SU-DHL-6 (cell line): ENCODE measurements around the gene OAF.

ENCODE experiments used
- H2AFZ ChIP-seq: fragments of 200-600 bp; sonication (generic); 2 replicates; pipeline ENCODE4 v1.6.1; 2014; ENCODE audit warnings: low read depth, mild to moderate bottlenecking, moderate library complexity, mixed read lengths, antibody characterized with exemption, low read length; ENCODE audit not compliant: severe bottlenecking
- H3F3A ChIP-seq: fragments of 200-600 bp; shearing (Covaris generic); 2 replicates; pipeline ENCODE4 v1.6.0; 2016; ENCODE audit warnings: antibody characterized with exemption, mild to moderate bottlenecking; ENCODE audit not compliant: insufficient read depth
- H3K27ac ChIP-seq: fragments of 200-600 bp; sonication (generic); 2 replicates; pipeline ENCODE4 v1.5.1; 2016; ENCODE audit warnings: low read depth, mild to moderate bottlenecking, low read length, moderate library complexity, mixed read lengths
- H3K27me3 ChIP-seq: fragments of 200-600 bp; sonication (generic), shearing (Covaris generic); 2 replicates; pipeline ENCODE4 v1.6.0; 2014; ENCODE audit warnings: mild to moderate bottlenecking, low read length
- H3K36me3 ChIP-seq: fragments of 200-600 bp; sonication (generic); 2 replicates; pipeline ENCODE4 v1.6.1; 2014; ENCODE audit warnings: mild to moderate bottlenecking, low read length, mixed read lengths
- H3K4me2 ChIP-seq: fragments of 300-600, 200-600 bp; shearing (Covaris generic), sonication (generic); 2 replicates; pipeline ENCODE4 v1.6.0; 2014; ENCODE audit warnings: low read length, low read depth, mild to moderate bottlenecking; ENCODE audit not compliant: poor library complexity, severe bottlenecking
- H3K4me3 ChIP-seq: fragments of 200-600 bp; sonication (generic); 2 replicates; pipeline ENCODE4 v1.5.1; 2014; ENCODE audit warnings: antibody characterized with exemption, low read length, mild to moderate bottlenecking, mixed read lengths; ENCODE audit not compliant: insufficient read depth, poor library complexity, severe bottlenecking
- H3K79me2 ChIP-seq: fragments of 200-600 bp; sonication (generic); 2 replicates; pipeline ENCODE4 v1.6.1; 2014; ENCODE audit warnings: mild to moderate bottlenecking, low read length, moderate library complexity; ENCODE audit not compliant: insufficient read depth
- H3K9ac ChIP-seq: fragments of 200-600 bp; sonication (generic); 2 replicates; pipeline ENCODE4 v1.7.0; 2014; ENCODE audit warnings: mild to moderate bottlenecking, low read length
- H3K9me2 ChIP-seq: fragments of 200-600 bp; sonication (generic); replicated peaks from 2 replicates; pipeline ENCODE4 v1.6.1; 2014; ENCODE audit warnings: low read length; ENCODE audit not compliant: insufficient read depth
- H3K9me3 ChIP-seq: fragments of 200-600 bp; sonication (generic); 2 replicates; pipeline ENCODE4 v1.6.1; 2014; ENCODE audit warnings: low read length, mixed read lengths; ENCODE audit not compliant: insufficient read depth
- H4K20me1 ChIP-seq: fragments of 200-600 bp; sonication (generic); 2 replicates; pipeline ENCODE4 v1.6.1; 2014; ENCODE audit warnings: low read depth, mild to moderate bottlenecking, antibody characterized with exemption, low read length, moderate library complexity, mixed read lengths
- EZH2phosphoT487 ChIP-seq: fragments of 200-600 bp; sonication (generic), shearing (Covaris generic); conservative IDR thresholded peaks from 2 replicates; pipeline ENCODE4 v1.6.1; 2018; ENCODE audit warnings: mild to moderate bottlenecking, antibody characterized with exemption, low read length, moderate library complexity, mixed read lengths
- TF ChIP-seq, protein P1 (sequence below): fragments of 200-600 bp; sonication (generic); IDR thresholded peaks from one replicate; pipeline ENCODE4 v1.5.1; 2017; ENCODE audit warnings: antibody characterized with exemption, mild to moderate bottlenecking, low read length, moderate library complexity; ENCODE audit not compliant: insufficient read depth, poor library complexity, severe bottlenecking

OAF gene

GRCh38 chr11:120203626-120204025, 7.2 kb upstream of the OAF start:
- Histone ChIP-seq H3K9me3 (no peaks in the 10 kb centered on the region), H4K20me1 (no peaks in the 10 kb centered on the region), H3K9me2 (no peaks in the 10 kb centered on the region), H3K36me3 (no peaks in the 10 kb centered on the region), H3K27ac (no peak overlapping the region), H3F3A (no peaks in the 10 kb centered on the region), H3K27me3 (no peaks in the 10 kb centered on the region; the same call in 1 of the 2 replicates), H3K79me2 (no peaks in the 10 kb centered on the region), H3K9ac (no peak overlapping the region), H3K4me3 (no peak overlapping the region), H3K4me2 (no peak overlapping the region), H2AFZ (no peak overlapping the region)
- TF ChIP-seq, protein P1, sequence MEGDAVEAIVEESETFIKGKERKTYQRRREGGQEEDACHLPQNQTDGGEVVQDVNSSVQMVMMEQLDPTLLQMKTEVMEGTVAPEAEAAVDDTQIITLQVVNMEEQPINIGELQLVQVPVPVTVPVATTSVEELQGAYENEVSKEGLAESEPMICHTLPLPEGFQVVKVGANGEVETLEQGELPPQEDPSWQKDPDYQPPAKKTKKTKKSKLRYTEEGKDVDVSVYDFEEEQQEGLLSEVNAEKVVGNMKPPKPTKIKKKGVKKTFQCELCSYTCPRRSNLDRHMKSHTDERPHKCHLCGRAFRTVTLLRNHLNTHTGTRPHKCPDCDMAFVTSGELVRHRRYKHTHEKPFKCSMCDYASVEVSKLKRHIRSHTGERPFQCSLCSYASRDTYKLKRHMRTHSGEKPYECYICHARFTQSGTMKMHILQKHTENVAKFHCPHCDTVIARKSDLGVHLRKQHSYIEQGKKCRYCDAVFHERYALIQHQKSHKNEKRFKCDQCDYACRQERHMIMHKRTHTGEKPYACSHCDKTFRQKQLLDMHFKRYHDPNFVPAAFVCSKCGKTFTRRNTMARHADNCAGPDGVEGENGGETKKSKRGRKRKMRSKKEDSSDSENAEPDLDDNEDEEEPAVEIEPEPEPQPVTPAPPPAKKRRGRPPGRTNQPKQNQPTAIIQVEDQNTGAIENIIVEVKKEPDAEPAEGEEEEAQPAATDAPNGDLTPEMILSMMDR = no peak

DNA sequence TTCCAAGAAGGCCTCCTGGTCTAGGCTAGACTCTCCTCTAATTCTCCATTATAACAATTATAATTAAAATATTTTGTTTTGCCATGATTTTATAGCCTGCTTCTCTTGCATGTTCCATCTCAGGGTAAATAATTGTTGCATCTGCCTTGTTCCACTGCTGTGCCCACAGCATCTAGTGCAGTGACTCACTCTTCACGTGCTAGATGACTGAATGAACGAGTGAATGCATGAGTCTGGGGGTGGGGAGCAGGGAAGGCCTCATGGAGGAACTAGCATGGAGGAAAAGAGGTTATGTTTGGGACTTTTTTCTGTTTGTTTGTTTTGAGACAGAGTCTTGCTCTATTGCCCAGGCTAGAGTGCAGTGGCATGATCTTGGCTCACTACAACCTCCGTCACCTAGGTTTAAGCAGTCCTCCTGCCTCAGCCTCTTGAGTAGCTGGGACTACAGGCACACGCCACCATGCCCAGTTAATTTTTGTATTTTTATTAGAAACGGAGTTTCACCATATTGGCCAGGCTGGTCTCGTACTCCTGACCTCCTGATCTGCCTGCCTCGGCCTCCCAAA, 5.2 kb upstream of the OAF start:
- H3F3A ChIP-seq = no peaks in the 10 kb centered on the region
- no peak overlapping the region for H3K4me2 ChIP-seq
- H3K9ac ChIP-seq = no peak overlapping the region
- no peak overlapping the region for H3K27ac ChIP-seq
- no peaks in the 10 kb centered on the region for H4K20me1 ChIP-seq
- H3K9me3 ChIP-seq = no peaks in the 10 kb centered on the region
- H3K4me3 ChIP-seq = no peak overlapping the region
- H3K27me3 ChIP-seq = no peaks in the 10 kb centered on the region; the same call in 1 of the 2 replicates
- H3K9me2 ChIP-seq = no peaks in the 10 kb centered on the region
- no peak for TF ChIP-seq EZH2phosphoT487
- TF ChIP-seq, protein P1 = no peak
- no peaks in the 10 kb centered on the region for H3K36me3 ChIP-seq
- H2AFZ ChIP-seq = no peak overlapping the region
- no peaks in the 10 kb centered on the region for H3K79me2 ChIP-seq

DNA sequence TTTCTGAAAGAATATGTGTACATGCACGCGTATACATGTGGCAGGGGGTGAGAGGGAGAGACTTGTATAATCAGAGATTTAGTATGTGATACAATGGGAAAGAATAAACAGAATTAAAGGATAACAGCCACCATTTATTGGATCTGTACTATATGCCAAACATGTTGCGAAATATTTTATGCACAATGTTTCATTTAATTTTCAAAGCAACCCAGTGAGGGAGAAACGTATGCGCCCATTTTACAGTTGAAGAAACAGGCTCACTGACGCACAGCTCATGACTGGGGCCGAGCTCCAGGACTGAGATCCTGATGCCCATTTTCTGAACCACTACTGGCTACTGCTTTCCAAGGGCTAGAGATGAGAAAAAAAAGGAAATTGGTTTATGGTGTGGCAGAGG, 3.3 kb upstream of the OAF start:
- no peak overlapping the region for H3K4me2 ChIP-seq
- no peaks in the 10 kb centered on the region for H3K36me3 ChIP-seq
- no peaks in the 10 kb centered on the region for H3K9me2 ChIP-seq
- no peaks in the 10 kb centered on the region for H3F3A ChIP-seq
- H3K27ac ChIP-seq = no peak overlapping the region
- no peaks in the 10 kb centered on the region for H3K9me3 ChIP-seq
- H4K20me1 ChIP-seq = no peaks in the 10 kb centered on the region
- H3K4me3 ChIP-seq = no peak overlapping the region
- no peaks in the 10 kb centered on the region for H3K79me2 ChIP-seq
- H2AFZ ChIP-seq = no peak overlapping the region
- no peaks in the 10 kb centered on the region; the same call in 1 of the 2 replicates for H3K27me3 ChIP-seq
- TF ChIP-seq, protein P1 = no peak
- no peak for TF ChIP-seq EZH2phosphoT487
- H3K9ac ChIP-seq = no peak overlapping the region
